ENCODE results near the gene RXRB. TPM values are rescaled to one million over a fixed set of nuclear protein-coding genes. Genes with fewer than 3 reads are reported as not detected.

RXRB gene
- total and polyA plus RNA-seq, 2 of the 13 experiments (the other 11 are each of a cell fraction or from before 2014, with no cell fraction given), result 26.7 to 55.7 TPM

DNA sequence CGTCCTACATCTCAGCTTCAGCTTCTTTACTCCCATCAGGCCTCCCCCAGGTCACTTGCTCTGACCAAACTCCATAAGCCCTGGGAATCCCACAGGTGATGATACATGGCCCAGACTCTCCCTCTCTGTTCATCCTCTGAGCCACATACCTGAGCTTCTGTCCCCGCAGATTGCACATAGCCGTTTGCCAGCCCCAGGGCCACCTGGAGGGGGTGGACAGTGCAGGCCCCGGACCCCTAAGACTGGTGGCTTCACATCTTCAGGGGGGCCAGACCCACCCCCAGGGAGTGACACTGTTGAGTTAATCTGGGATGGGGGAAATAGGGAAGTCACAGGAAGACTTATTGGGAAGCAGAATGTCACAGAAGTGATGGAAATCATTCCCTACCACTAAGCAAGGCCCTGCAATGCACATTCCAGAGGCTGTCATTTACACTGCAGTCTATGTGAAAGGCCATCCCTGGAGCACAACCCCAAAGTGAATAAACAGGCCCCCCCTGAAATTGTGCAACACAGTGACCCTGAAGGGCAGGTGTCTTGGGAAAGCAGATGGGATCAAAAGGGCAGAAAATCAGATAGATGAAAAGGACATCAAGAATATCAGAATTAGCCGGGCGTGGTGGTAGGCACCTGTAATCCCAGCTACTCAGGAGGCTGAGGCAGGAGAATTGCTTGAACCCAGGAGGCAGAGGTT, 2.2 kb downstream of the RXRB start (continued):
- TF ChIP-seq, protein P1, sequence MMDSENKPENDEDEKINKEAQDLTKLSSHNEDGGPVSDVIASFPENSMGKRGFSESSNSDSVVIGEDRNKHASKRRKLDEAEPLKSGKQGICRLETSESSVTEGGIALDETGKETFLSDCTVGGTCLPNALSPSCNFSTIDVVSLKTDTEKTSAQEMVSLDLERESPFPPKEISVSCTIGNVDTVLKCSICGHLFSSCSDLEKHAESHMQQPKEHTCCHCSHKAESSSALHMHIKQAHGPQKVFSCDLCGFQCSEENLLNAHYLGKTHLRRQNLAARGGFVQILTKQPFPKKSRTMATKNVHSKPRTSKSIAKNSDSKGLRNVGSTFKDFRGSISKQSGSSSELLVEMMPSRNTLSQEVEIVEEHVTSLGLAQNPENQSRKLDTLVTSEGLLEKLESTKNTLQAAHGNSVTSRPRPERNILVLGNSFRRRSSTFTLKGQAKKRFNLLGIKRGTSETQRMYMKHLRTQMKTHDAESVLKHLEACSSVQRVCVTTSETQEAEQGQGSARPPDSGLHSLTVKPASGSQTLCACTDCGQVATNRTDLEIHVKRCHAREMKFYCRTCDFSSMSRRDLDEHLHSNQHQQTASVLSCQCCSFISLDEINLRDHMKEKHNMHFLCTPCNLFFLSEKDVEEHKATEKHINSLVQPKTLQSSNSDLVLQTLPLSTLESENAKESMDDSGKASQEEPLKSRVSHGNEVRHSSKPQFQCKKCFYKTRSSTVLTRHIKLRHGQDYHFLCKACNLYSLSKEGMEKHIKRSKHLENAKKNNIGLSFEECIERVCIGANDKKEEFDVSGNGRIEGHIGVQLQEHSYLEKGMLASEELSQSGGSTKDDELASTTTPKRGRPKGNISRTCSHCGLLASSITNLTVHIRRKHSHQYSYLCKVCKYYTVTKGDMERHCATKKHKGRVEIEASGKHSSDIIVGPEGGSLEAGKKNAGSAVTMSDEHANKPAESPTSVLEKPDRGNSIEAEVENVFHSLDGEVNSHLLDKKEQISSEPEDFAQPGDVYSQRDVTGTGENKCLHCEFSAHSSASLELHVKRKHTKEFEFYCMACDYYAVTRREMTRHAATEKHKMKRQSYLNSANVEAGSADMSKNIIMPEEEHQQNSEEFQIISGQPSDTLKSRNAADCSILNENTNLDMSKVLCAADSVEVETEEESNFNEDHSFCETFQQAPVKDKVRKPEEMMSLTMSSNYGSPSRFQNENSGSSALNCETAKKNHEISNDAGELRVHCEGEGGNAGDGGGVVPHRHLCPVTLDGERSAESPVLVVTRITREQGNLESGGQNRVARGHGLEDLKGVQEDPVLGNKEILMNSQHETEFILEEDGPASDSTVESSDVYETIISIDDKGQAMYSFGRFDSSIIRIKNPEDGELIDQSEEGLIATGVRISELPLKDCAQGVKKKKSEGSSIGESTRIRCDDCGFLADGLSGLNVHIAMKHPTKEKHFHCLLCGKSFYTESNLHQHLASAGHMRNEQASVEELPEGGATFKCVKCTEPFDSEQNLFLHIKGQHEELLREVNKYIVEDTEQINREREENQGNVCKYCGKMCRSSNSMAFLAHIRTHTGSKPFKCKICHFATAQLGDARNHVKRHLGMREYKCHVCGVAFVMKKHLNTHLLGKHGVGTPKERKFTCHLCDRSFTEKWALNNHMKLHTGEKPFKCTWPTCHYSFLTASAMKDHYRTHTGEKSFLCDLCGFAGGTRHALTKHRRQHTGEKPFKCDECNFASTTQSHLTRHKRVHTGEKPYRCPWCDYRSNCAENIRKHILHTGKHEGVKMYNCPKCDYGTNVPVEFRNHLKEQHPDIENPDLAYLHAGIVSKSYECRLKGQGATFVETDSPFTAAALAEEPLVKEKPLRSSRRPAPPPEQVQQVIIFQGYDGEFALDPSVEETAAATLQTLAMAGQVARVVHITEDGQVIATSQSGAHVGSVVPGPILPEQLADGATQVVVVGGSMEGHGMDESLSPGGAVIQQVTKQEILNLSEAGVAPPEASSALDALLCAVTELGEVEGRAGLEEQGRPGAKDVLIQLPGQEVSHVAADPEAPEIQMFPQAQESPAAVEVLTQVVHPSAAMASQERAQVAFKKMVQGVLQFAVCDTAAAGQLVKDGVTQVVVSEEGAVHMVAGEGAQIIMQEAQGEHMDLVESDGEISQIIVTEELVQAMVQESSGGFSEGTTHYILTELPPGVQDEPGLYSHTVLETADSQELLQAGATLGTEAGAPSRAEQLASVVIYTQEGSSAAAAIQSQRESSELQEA (CRISPR knock-in tag; IDR thresholded peaks at IDR 0.05; ENCODE audit: not compliant biosample characterization), result no peak
- peak; percentile 82; the same call in 1 of the 2 replicates for TF ChIP-seq ZNF335 (CRISPR knock-in tag; IDR thresholded peaks at IDR 0.05)
- TF ChIP-seq DNMT1 (CRISPR knock-in tag; IDR thresholded peaks at IDR 0.05), result 0 out of 2 replicates have a peak, but pooled peaks have one; percentile 44
- peak; percentile 98 for TF ChIP-seq TEAD3 (CRISPR knock-in tag; optimal IDR thresholded peaks at IDR 0.05; ENCODE audit: borderline replicate concordance)
- TF ChIP-seq, protein P2, sequence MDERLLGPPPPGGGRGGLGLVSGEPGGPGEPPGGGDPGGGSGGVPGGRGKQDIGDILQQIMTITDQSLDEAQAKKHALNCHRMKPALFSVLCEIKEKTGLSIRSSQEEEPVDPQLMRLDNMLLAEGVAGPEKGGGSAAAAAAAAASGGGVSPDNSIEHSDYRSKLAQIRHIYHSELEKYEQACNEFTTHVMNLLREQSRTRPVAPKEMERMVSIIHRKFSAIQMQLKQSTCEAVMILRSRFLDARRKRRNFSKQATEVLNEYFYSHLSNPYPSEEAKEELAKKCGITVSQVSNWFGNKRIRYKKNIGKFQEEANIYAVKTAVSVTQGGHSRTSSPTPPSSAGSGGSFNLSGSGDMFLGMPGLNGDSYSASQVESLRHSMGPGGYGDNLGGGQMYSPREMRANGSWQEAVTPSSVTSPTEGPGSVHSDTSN (CRISPR knock-in tag; IDR thresholded peaks at IDR 0.05), result peak; percentile 62
- peak; percentile 66 for TF ChIP-seq HNF1A (IDR thresholded peaks at IDR 0.05; ENCODE audit: low read depth)
- TF ChIP-seq HNF1A (CRISPR knock-in tag; IDR thresholded peaks at IDR 0.05; ENCODE audit: borderline replicate concordance), result peak; percentile 79
- TF ChIP-seq, protein P3, sequence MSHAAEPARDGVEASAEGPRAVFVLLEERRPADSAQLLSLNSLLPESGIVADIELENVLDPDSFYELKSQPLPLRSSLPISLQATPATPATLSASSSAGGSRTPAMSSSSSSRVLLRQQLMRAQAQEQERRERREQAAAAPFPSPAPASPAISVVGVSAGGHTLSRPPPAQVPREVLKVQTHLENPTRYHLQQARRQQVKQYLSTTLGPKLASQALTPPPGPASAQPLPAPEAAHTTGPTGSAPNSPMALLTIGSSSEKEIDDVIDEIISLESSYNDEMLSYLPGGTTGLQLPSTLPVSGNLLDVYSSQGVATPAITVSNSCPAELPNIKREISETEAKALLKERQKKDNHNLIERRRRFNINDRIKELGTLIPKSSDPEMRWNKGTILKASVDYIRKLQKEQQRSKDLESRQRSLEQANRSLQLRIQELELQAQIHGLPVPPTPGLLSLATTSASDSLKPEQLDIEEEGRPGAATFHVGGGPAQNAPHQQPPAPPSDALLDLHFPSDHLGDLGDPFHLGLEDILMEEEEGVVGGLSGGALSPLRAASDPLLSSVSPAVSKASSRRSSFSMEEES (CRISPR knock-in tag; IDR thresholded peaks at IDR 0.05), result peak; percentile 88
- TF ChIP-seq ZNF17 (CRISPR knock-in tag; IDR thresholded peaks at IDR 0.05), result no peak
- peak; percentile 81; the same call in 1 of the 2 replicates for TF ChIP-seq IKZF5 (CRISPR knock-in tag; IDR thresholded peaks at IDR 0.05)
- TF ChIP-seq POLR2AphosphoS2 (IDR thresholded peaks at IDR 0.05; ENCODE audit: low read depth, low read length), result no peak
